Omental fat pad (tissue), 4 donors: Measurements from ENCODE around the gene UGT1A3. TPM values are rescaled to one million over a fixed set of nuclear protein-coding genes. Genes with fewer than 3 reads are reported as not detected.

Experiments used
- ATAC-seq: fragments of 150-250 bp; one replicate; pipeline ENCODE4 v1.9.1; 2016; ENCODE audit warnings: mild to moderate bottlenecking, moderate library complexity; ENCODE audit not compliant: low FRiP score
- DNase-seq: peaks from one replicate; pipeline ENCODE4 v3.0.0-alpha.2; 2019; ENCODE audit warnings: low spot score
- CTCF ChIP-seq, 3 donors: fragments of 450-650 bp; IDR thresholded peaks; one replicate each; pipeline ENCODE4 v1.5.1; 2016 to 2017; ENCODE audit warnings: antibody characterized with exemption in 3 of 3, mild to moderate bottlenecking in 3 of 3, moderate library complexity in 2 of 3
- total RNA-seq, 4 donors: library from RNA; depleted of rRNA; stranded (reverse); fragments of >200 nt; gene quantifications; one replicate each; pipeline ENCODE4 v1.1.0, GENCODE V29; 2016

UGT1A3 gene
- total RNA-seq, 4 donors from 2014 or later: not detected

GRCh38 chr2:233780771-233781170, 51.9 kb downstream of the UGT1A3 start:
- TF ChIP-seq CTCF (IDR thresholded peaks at IDR 0.05): no peak
- DNase-seq (no peak), ATAC-seq (no peak)

GRCh38 chr2:233789554-233789953, 60.7 kb downstream of the UGT1A3 start:
- ATAC-seq (no peak), DNase-seq (no peak)
- TF ChIP-seq CTCF (IDR thresholded peaks at IDR 0.05): no peak

GRCh38 chr2:233791151-233791882, 62.5 kb downstream of the UGT1A3 start:
- ATAC-seq: no peak
- no peak for TF ChIP-seq CTCF (IDR thresholded peaks at IDR 0.05)
- DNase-seq: no peak

GRCh38 chr2:233791883-233792329, 63.1 kb downstream of the UGT1A3 start:
- no peak for DNase-seq
- ATAC-seq: no peak
- no peak for TF ChIP-seq CTCF (IDR thresholded peaks at IDR 0.05)

GRCh38 chr2:233792720-233793119, 63.9 kb downstream of the UGT1A3 start:
- TF ChIP-seq CTCF (IDR thresholded peaks at IDR 0.05): no peak
- no peak for ATAC-seq
- DNase-seq: no peak

- DNase-seq: no peak
- no peak for TF ChIP-seq CTCF (IDR thresholded peaks at IDR 0.05)
- no peak for ATAC-seq
Measured at GRCh38 chr2:233793465-233794127, 64.8 kb downstream of the UGT1A3 start.
